K562 (cell line): Measurements from ENCODE around the gene KRABD2.
A peak's percentile ranks its signal among the peaks of the same experiment; 100 is the strongest.

Experiments used
- ADNP ChIP-seq: fragments of 200-800 bp; sonication (Bioruptor generic); IDR thresholded peaks from 2 replicates; pipeline ENCODE4 v1.6.1; 2016; ENCODE audit warnings: missing genetic modification characterization, missing compliant biosample characterization
- ARNT ChIP-seq, 2 experiments: fragments of 450-650 bp; IDR thresholded peaks; 2 replicates each; pipeline ENCODE4 v1.6.1; 2016; ENCODE audit warnings: mild to moderate bottlenecking in 1 of 2
- CHAMP1 ChIP-seq: fragments of 450-650 bp; IDR thresholded peaks from 2 replicates; pipeline ENCODE4 v1.6.1; 2016; ENCODE audit warnings: mild to moderate bottlenecking
- CREM ChIP-seq: IDR thresholded peaks from 2 replicates; pipeline ENCODE4 v1.6.1; 2014; ENCODE audit warnings: antibody characterized with exemption, low read depth
- E2F5 ChIP-seq: sonication (generic); formaldehyde crosslinking; IDR thresholded peaks from 2 replicates; pipeline ENCODE4 v1.8.0; 2022; ENCODE audit warnings: mild to moderate bottlenecking, missing genetic modification reagents
- ETV1 ChIP-seq: fragments of 450-650 bp; conservative IDR thresholded peaks from 2 replicates; pipeline ENCODE4 v1.6.1; 2016; ENCODE audit warnings: missing genetic modification characterization, control low read depth, low read depth, missing compliant biosample characterization
- LEF1 ChIP-seq: fragments of 450-650 bp; IDR thresholded peaks from 2 replicates; pipeline ENCODE4 v1.6.1; 2016; ENCODE audit warnings: mild to moderate bottlenecking
- MNT ChIP-seq, 2 experiments: fragments of 450-650 bp; conservative IDR thresholded peaks; 2 replicates each; pipeline ENCODE4 v1.6.1; 2017; ENCODE audit warnings: mild to moderate bottlenecking in 2 of 2, moderate library complexity in 2 of 2
- NBN ChIP-seq: fragments of 450-650 bp; IDR thresholded peaks from 2 replicates; pipeline ENCODE4 v1.6.1; 2016; ENCODE audit warnings: low read depth, mild to moderate bottlenecking
- NFXL1 ChIP-seq: fragments of 450-650 bp; formaldehyde crosslinking; IDR thresholded peaks from 2 replicates; pipeline ENCODE4 v1.4.0; 2021; ENCODE audit warnings: mild to moderate bottlenecking
- PCBP2 ChIP-seq: fragments of 200-400 bp; formaldehyde crosslinking; IDR thresholded peaks from 2 replicates; pipeline ENCODE4 v1.6.1; 2018; ENCODE audit warnings: low read length, low read depth, mild to moderate bottlenecking, moderate library complexity; ENCODE audit not compliant: poor library complexity, severe bottlenecking
- PKNOX1 ChIP-seq: fragments of 450-650 bp; IDR thresholded peaks from 2 replicates; pipeline ENCODE4 v1.6.1; 2016
- SMAD4 ChIP-seq: fragments of 250-450 bp; sonication (Bioruptor Pico); conservative IDR thresholded peaks from 2 replicates; pipeline ENCODE4 v1.8.0; 2021; ENCODE audit warnings: inconsistent platforms, mild to moderate bottlenecking, moderate library complexity
- TBL1XR1 ChIP-seq, 2 experiments: IDR thresholded peaks; 2 replicates each; pipeline ENCODE4 v1.6.1; 2012; ENCODE audit warnings: improper control_type of control experiment in 2 of 2, low read length in 2 of 2, mild to moderate bottlenecking in 1 of 2
- TEAD4 ChIP-seq, 2 experiments: sonication (generic) in 1 of 2; formaldehyde crosslinking in 1 of 2; IDR thresholded peaks; 2 replicates each; pipeline versions ENCODE4 v1.6.1 to v1.8.0; 2012 to 2022; ENCODE audit warnings: borderline replicate concordance in 1 of 2, inconsistent platforms in 1 of 2, low read length in 1 of 2, mild to moderate bottlenecking in 1 of 2, missing genetic modification reagents in 1 of 2
- TRIM28 ChIP-seq: fragments of 450-650 bp; IDR thresholded peaks from 2 replicates; pipeline ENCODE4 v1.6.1; 2017
- U2AF2 ChIP-seq: fragments of 200-400 bp; formaldehyde crosslinking; optimal IDR thresholded peaks from 2 replicates; pipeline ENCODE3; 2017; ENCODE audit warnings: low read depth, mild to moderate bottlenecking, low read length
- ZBTB33 ChIP-seq: sonication (generic); formaldehyde crosslinking; IDR thresholded peaks from 2 replicates; pipeline ENCODE4 v1.8.1; 2023; ENCODE audit warnings: mild to moderate bottlenecking, missing genetic modification reagents
- ZNF197 ChIP-seq: fragments of 200-800 bp; sonication (Bioruptor generic); IDR thresholded peaks from 2 replicates; pipeline ENCODE4 v1.6.1; 2016; ENCODE audit warnings: low read depth, missing genetic modification characterization, missing compliant biosample characterization

KRABD2 gene

GRCh38 chr17:8420041-8420934 is 43.8 kb upstream of the KRABD2 start (continued):
- TF ChIP-seq ZBTB33 (CRISPR knock-in tag), result no peak
- TF ChIP-seq U2AF2, result no peak
- TF ChIP-seq NFXL1, result no peak
- TF ChIP-seq ADNP (tag), result 0 out of 2 replicates have a peak, but pooled peaks have one; percentile 13
- peak; percentile 58 to 87; a peak in 3 of 4 replicates for TF ChIP-seq TBL1XR1 (IDR thresholded peaks at IDR 0.05; ENCODE audit: low read length in 2 of 2)
- TF ChIP-seq E2F5 (CRISPR knock-in tag), result no peak
- 0 out of 2 replicates have a peak, but pooled peaks have one; percentile 24 for TF ChIP-seq CHAMP1
- peak; percentile 72 for TF ChIP-seq SMAD4 (CRISPR knock-in tag)
- TF ChIP-seq ETV1 (tag), result 0 out of 2 replicates have a peak, but pooled peaks have one; percentile 30
- TF ChIP-seq TRIM28, result no peak
- peak; percentile 94 for TF ChIP-seq TEAD4 (IDR thresholded peaks at IDR 0.05; ENCODE audit: low read length)
- no peak for TF ChIP-seq TEAD4 (CRISPR knock-in tag; IDR thresholded peaks at IDR 0.05; ENCODE audit: borderline replicate concordance)
- TF ChIP-seq PKNOX1, result peak; percentile 80
- TF ChIP-seq PCBP2, result no peak
- TF ChIP-seq LEF1, result peak; percentile 98
- TF ChIP-seq ARNT (IDR thresholded peaks at IDR 0.05), result peak; percentile 26 to 87; a peak in 3 of 4 replicates
- TF ChIP-seq CREM, result peak; percentile 61
- TF ChIP-seq MNT (conservative IDR thresholded peaks at IDR 0.05), result peak; percentile 57
- TF ChIP-seq NBN, result peak; percentile 83; the same call in 1 of the 2 replicates
- no peak for TF ChIP-seq ZNF197 (CRISPR knock-in tag)
